HepG2 (cell line): ENCODE results near the gene SSU72. TPM values are rescaled to one million over a fixed set of nuclear protein-coding genes. Genes with fewer than 3 reads are reported as not detected.

ENCODE experiments used
- CREM ChIP-seq, 2 experiments: sonication (generic) in 1 of 2; formaldehyde crosslinking in 1 of 2; IDR thresholded peaks; 2 replicates each; pipeline versions ENCODE4 v1.4.0 to v1.6.1; 2016 to 2020; ENCODE audit warnings: antibody characterized with exemption in 1 of 2, mild to moderate bottlenecking in 1 of 2, missing genetic modification reagents in 1 of 2
- MEIS2 ChIP-seq: sonication (generic); formaldehyde crosslinking; IDR thresholded peaks from 2 replicates; pipeline ENCODE4 v1.9.0; 2021; ENCODE audit warnings: mild to moderate bottlenecking, missing genetic modification reagents
- MTA3 ChIP-seq: sonication (generic); formaldehyde crosslinking; IDR thresholded peaks from 2 replicates; pipeline ENCODE4 v1.4.0; 2020; ENCODE audit warnings: missing genetic modification reagents
- PITX1 ChIP-seq: sonication (generic); formaldehyde crosslinking; IDR thresholded peaks from 2 replicates; pipeline ENCODE4 v1.5.1; 2020; ENCODE audit warnings: mild to moderate bottlenecking, missing genetic modification reagents
- PRDM10 ChIP-seq: sonication (generic); formaldehyde crosslinking; IDR thresholded peaks from 2 replicates; pipeline ENCODE4 v1.4.0; 2020; ENCODE audit warnings: low read depth, missing genetic modification reagents
- ZNF839 ChIP-seq: sonication (generic); formaldehyde crosslinking; IDR thresholded peaks from 2 replicates; pipeline ENCODE4 v1.4.0; 2020; ENCODE audit warnings: missing genetic modification reagents, mild to moderate bottlenecking, borderline replicate concordance
- ZZZ3 ChIP-seq: sonication (generic); formaldehyde crosslinking; IDR thresholded peaks from 2 replicates; pipeline ENCODE4 v1.4.0; 2020; ENCODE audit warnings: missing genetic modification reagents, mild to moderate bottlenecking, borderline replicate concordance
- polyA plus RNA-seq, 8 experiments: library from polyadenylated mRNA; depleted of rRNA in 3 of 8; stranded (reverse) in 7 of 8; unstranded in 1 of 8; fragments of >200 nt; fragmentation: Illumina TruSeq in 4 of 8; extraction: Trizol in 4 of 8; gene quantifications; 2 replicates each; pipeline versions ENCODE4 v1.2.1 to v1.2.3, GENCODE V29; 2011 to 2016; ENCODE audit warnings: low read depth in 4 of 8, missing spikeins in 1 of 8, mixed read lengths in 1 of 8; ENCODE audit not compliant: insufficient read depth in 1 of 8
- total RNA-seq, 5 experiments: library from RNA; depleted of rRNA; stranded (reverse); fragments of >200 nt; fragmentation: Illumina TruSeq; extraction: Trizol; gene quantifications; 2 replicates each; pipeline ENCODE4 v1.2.3, GENCODE V29; 2016; ENCODE audit warnings: low read depth in 1 of 5
- TF ChIP-seq, protein P1 (sequence below): sonication (generic); formaldehyde crosslinking; conservative IDR thresholded peaks from 2 replicates; pipeline ENCODE4 v1.5.0; 2020; ENCODE audit warnings: missing genetic modification reagents
- TF ChIP-seq, protein P2 (sequence below): IDR thresholded peaks from 2 replicates; pipeline ENCODE4 v1.6.1; 2016; ENCODE audit warnings: mild to moderate bottlenecking, missing biosample characterization, missing genetic modification reagents
- TF ChIP-seq, protein P3 (sequence below): sonication (generic); formaldehyde crosslinking; conservative IDR thresholded peaks from 2 replicates; pipeline ENCODE4 v1.4.0; 2020; ENCODE audit warnings: mild to moderate bottlenecking, missing genetic modification reagents, moderate library complexity
- TF ChIP-seq, protein P4 (sequence below): sonication (generic); formaldehyde crosslinking; IDR thresholded peaks from 2 replicates; pipeline ENCODE4 v1.5.1; 2020; ENCODE audit warnings: mild to moderate bottlenecking, missing genetic modification reagents

SSU72 gene
- total and polyA plus RNA-seq, 2 of the 13 experiments (the other 11 are each of a cell fraction or from before 2014, with no cell fraction given): 42.8 to 67.1 TPM

GRCh38 chr1:1614204-1614953, 39.7 kb upstream of the SSU72 start (continued):
- TF ChIP-seq, protein P1, sequence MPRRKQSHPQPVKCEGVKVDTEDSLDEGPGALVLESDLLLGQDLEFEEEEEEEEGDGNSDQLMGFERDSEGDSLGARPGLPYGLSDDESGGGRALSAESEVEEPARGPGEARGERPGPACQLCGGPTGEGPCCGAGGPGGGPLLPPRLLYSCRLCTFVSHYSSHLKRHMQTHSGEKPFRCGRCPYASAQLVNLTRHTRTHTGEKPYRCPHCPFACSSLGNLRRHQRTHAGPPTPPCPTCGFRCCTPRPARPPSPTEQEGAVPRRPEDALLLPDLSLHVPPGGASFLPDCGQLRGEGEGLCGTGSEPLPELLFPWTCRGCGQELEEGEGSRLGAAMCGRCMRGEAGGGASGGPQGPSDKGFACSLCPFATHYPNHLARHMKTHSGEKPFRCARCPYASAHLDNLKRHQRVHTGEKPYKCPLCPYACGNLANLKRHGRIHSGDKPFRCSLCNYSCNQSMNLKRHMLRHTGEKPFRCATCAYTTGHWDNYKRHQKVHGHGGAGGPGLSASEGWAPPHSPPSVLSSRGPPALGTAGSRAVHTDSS (CRISPR knock-in tag): no peak
- TF ChIP-seq, protein P2, sequence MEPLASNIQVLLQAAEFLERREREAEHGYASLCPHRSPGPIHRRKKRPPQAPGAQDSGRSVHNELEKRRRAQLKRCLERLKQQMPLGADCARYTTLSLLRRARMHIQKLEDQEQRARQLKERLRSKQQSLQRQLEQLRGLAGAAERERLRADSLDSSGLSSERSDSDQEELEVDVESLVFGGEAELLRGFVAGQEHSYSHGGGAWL (CRISPR knock-in tag): no peak
- TF ChIP-seq PRDM10 (CRISPR knock-in tag): no peak
- TF ChIP-seq, protein P3, sequence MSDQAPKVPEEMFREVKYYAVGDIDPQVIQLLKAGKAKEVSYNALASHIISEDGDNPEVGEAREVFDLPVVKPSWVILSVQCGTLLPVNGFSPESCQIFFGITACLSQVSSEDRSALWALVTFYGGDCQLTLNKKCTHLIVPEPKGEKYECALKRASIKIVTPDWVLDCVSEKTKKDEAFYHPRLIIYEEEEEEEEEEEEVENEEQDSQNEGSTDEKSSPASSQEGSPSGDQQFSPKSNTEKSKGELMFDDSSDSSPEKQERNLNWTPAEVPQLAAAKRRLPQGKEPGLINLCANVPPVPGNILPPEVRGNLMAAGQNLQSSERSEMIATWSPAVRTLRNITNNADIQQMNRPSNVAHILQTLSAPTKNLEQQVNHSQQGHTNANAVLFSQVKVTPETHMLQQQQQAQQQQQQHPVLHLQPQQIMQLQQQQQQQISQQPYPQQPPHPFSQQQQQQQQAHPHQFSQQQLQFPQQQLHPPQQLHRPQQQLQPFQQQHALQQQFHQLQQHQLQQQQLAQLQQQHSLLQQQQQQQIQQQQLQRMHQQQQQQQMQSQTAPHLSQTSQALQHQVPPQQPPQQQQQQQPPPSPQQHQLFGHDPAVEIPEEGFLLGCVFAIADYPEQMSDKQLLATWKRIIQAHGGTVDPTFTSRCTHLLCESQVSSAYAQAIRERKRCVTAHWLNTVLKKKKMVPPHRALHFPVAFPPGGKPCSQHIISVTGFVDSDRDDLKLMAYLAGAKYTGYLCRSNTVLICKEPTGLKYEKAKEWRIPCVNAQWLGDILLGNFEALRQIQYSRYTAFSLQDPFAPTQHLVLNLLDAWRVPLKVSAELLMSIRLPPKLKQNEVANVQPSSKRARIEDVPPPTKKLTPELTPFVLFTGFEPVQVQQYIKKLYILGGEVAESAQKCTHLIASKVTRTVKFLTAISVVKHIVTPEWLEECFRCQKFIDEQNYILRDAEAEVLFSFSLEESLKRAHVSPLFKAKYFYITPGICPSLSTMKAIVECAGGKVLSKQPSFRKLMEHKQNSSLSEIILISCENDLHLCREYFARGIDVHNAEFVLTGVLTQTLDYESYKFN (CRISPR knock-in tag): peak; percentile 26; the same call in 1 of the 2 replicates
- no peak for TF ChIP-seq MEIS2 (CRISPR knock-in tag)
- TF ChIP-seq ZZZ3 (CRISPR knock-in tag): no peak
- TF ChIP-seq ZNF839 (CRISPR knock-in tag): no peak
- no peak; the same call in 1 of the 2 replicates for TF ChIP-seq CREM (IDR thresholded peaks at IDR 0.05)
- TF ChIP-seq CREM (CRISPR knock-in tag; IDR thresholded peaks at IDR 0.05): no peak
- TF ChIP-seq MTA3 (CRISPR knock-in tag): no peak
- TF ChIP-seq, protein P4, sequence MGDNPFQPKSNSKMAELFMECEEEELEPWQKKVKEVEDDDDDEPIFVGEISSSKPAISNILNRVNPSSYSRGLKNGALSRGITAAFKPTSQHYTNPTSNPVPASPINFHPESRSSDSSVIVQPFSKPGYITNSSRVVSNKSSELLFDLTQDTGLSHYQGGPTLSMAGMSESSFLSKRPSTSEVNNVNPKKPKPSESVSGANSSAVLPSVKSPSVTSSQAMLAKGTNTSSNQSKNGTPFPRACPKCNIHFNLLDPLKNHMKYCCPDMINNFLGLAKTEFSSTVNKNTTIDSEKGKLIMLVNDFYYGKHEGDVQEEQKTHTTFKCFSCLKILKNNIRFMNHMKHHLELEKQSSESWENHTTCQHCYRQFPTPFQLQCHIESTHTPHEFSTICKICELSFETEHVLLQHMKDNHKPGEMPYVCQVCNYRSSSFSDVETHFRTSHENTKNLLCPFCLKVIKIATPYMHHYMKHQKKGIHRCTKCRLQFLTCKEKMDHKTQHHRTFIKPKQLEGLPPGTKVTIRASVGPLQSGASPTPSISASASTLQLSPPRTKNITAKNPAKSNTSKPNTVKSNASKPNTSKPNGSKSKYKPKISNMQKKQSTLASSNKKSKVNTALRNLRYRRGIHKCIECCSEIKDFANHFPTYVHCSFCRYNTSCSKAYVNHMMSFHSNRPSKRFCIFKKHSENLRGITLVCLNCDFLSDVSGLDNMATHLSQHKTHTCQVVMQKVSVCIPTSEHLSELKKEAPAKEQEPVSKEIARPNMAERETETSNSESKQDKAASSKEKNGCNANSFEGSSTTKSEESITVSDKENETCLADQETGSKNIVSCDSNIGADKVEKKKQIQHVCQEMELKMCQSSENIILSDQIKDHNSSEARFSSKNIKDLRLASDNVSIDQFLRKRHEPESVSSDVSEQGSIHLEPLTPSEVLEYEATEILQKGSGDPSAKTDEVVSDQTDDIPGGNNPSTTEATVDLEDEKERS (CRISPR knock-in tag): peak; percentile 68; the same call in 1 of the 2 replicates
- no peak for TF ChIP-seq PITX1 (CRISPR knock-in tag)
